Measurements from ENCODE around the gene CLEC18A.
"Not testable (repeated sequence)": the region's sequence is repeated elsewhere in the genome, so short reads cannot be mapped to it uniquely, and the experiment has no call there.

CLEC18A gene

GRCh38 chr16:69930117-69930776 is 20.9 kb upstream of the CLEC18A start:
- peak in 1 of 2 donors; percentile 4 for DNase-seq (ENCODE audit: low read depth in 2 of 2)

- DNase-seq (ENCODE audit: low read depth in 2 of 2), result no peak
Measured at GRCh38 chr16:69931631-69932030, 19.5 kb upstream of the CLEC18A start.

GRCh38 chr16:69932228-69932627 is 18.9 kb upstream of the CLEC18A start:
- DNase-seq (ENCODE audit: low read depth in 2 of 2), result no peak

GRCh38 chr16:69932691-69933392 is 18.3 kb upstream of the CLEC18A start:
- no peak for DNase-seq (ENCODE audit: low read depth in 2 of 2)

GRCh38 chr16:69934044-69934443 is 17.1 kb upstream of the CLEC18A start:
- no peak for DNase-seq (ENCODE audit: low read depth in 2 of 2)

GRCh38 chr16:69934751-69935150 is 16.4 kb upstream of the CLEC18A start:
- no peak for DNase-seq (ENCODE audit: low read depth in 2 of 2)

- DNase-seq (ENCODE audit: low read depth in 2 of 2), result no peak
Measured at GRCh38 chr16:69935278-69935711, 15.8 kb upstream of the CLEC18A start.

- no peak for DNase-seq (ENCODE audit: low read depth in 2 of 2)
Measured at GRCh38 chr16:69935740-69936139, 15.4 kb upstream of the CLEC18A start.

- DNase-seq (ENCODE audit: low read depth in 2 of 2), result no peak
Measured at GRCh38 chr16:69936252-69936651, 14.9 kb upstream of the CLEC18A start.

GRCh38 chr16:69936751-69937211 is 14.4 kb upstream of the CLEC18A start:
- no peak for DNase-seq (ENCODE audit: low read depth in 2 of 2)

- DNase-seq (ENCODE audit: low read depth in 2 of 2), result no peak
Measured at GRCh38 chr16:69937465-69937951, 13.6 kb upstream of the CLEC18A start.

GRCh38 chr16:69938981-69939820 is 11.9 kb upstream of the CLEC18A start:
- no peak for DNase-seq (ENCODE audit: low read depth in 2 of 2)

- no peak for DNase-seq (ENCODE audit: low read depth in 2 of 2)
Measured at GRCh38 chr16:69939821-69940585, 11.1 kb upstream of the CLEC18A start.

- no peak for DNase-seq (ENCODE audit: low read depth in 2 of 2)
Measured at GRCh38 chr16:69940676-69941075, 10.5 kb upstream of the CLEC18A start.

GRCh38 chr16:69941251-69942098 is 9.7 kb upstream of the CLEC18A start:
- no peak for DNase-seq (ENCODE audit: low read depth in 2 of 2)

GRCh38 chr16:69942099-69942491 is 9.0 kb upstream of the CLEC18A start:
- DNase-seq (ENCODE audit: low read depth in 2 of 2), result no peak

GRCh38 chr16:69942627-69943170 is 8.4 kb upstream of the CLEC18A start:
- no peak for DNase-seq (ENCODE audit: low read depth in 2 of 2)

- not testable (repeated sequence) for DNase-seq (ENCODE audit: low read depth in 2 of 2)
Measured at GRCh38 chr16:69943241-69944036, 7.7 kb upstream of the CLEC18A start.

GRCh38 chr16:69950411-69950810 is 723 bp upstream of the CLEC18A start:
- DNase-seq (ENCODE audit: low read depth in 2 of 2), result not testable (repeated sequence)

Data from stimulated activated CD4-positive, alpha-beta T cell treated with anti-CD3 and anti-CD28 coated beads, Interleukin-1b, Interleukin-23, amount 100 ng/mL, for 1 hour (primary cell).